CD4-positive, CD25-positive, alpha-beta regulatory T cell (primary cell): Measurements from ENCODE around the gene MUSTN1. TPM values are rescaled to one million over a fixed set of nuclear protein-coding genes. Genes with fewer than 3 reads are reported as not detected.

Experiments used
- ATAC-seq, 2 donors: fragments of 150-1000 bp; cut with Tn5 transposase; one replicate each; pipeline ENCODE4 v1.10.0; 2021; ENCODE audit warnings: low read depth in 2 of 2, moderate number of reproducible peaks in 2 of 2, moderate library complexity in 1 of 2
- DNase-seq, 3 donors: peaks; one replicate each; pipeline versions ENCODE4 v3.0.0 to v3.0.0-alpha.2; 2012 to 2022; ENCODE audit warnings: mixed read lengths in 1 of 3
- H3K27ac ChIP-seq: one replicate; pipeline ENCODE4 v1.7.0; 2013; ENCODE audit warnings: mild to moderate bottlenecking, low read length; ENCODE audit not compliant: insufficient read depth, poor library complexity, severe bottlenecking
- H3K27me3 ChIP-seq: one replicate; pipeline ENCODE4 v1.7.0; 2013; ENCODE audit warnings: low read length; ENCODE audit not compliant: control insufficient read depth, insufficient read depth
- H3K36me3 ChIP-seq: one replicate; pipeline ENCODE4 v1.7.0; 2013; ENCODE audit warnings: mild to moderate bottlenecking, low read length, moderate library complexity; ENCODE audit not compliant: control insufficient read depth, insufficient read depth
- H3K4me1 ChIP-seq: 2 replicates; pipeline ENCODE4 v1.7.0; 2013; ENCODE audit warnings: mild to moderate bottlenecking, low read length; ENCODE audit not compliant: insufficient read depth, control insufficient read depth, poor library complexity, severe bottlenecking
- H3K4me3 ChIP-seq: one replicate; pipeline ENCODE4 v1.7.0; 2013; ENCODE audit warnings: low read depth, mild to moderate bottlenecking, low read length, moderate library complexity
- H3K9me3 ChIP-seq, 2 experiments: 1 replicate in 1 of 2; 2 replicates in 1 of 2; pipeline ENCODE4 v1.7.0; 2013; ENCODE audit warnings: low read length in 2 of 2, mild to moderate bottlenecking in 1 of 2, moderate library complexity in 1 of 2; ENCODE audit not compliant: control insufficient read depth in 2 of 2
- H3K27ac Mint-ChIP-seq, 3 donors: one replicate each; pipeline ENCODE4 v1.8.0; 2020 to 2022; ENCODE audit warnings: mild to moderate bottlenecking in 3 of 3, mixed read lengths in 3 of 3, moderate library complexity in 2 of 3
- H3K27me3 Mint-ChIP-seq: one replicate; pipeline ENCODE4 v1.8.0; 2022; ENCODE audit warnings: mild to moderate bottlenecking, mixed read lengths
- H3K36me3 Mint-ChIP-seq: one replicate; pipeline ENCODE4 v1.8.0; 2020; ENCODE audit warnings: mixed read lengths
- H3K4me1 Mint-ChIP-seq, 4 donors: one replicate each; pipeline ENCODE4 v1.8.0; 2020 to 2022; ENCODE audit warnings: mixed read lengths in 4 of 4, mild to moderate bottlenecking in 1 of 4
- H3K4me3 Mint-ChIP-seq, 4 donors: one replicate each; pipeline ENCODE4 v1.8.0; 2020 to 2022; ENCODE audit warnings: mild to moderate bottlenecking in 4 of 4, mixed read lengths in 4 of 4, moderate library complexity in 3 of 4
- H3K9me3 Mint-ChIP-seq, 7 donors: one replicate each; pipeline ENCODE4 v1.8.0; 2020 to 2022; ENCODE audit warnings: mixed read lengths in 7 of 7, mild to moderate bottlenecking in 3 of 7, moderate library complexity in 2 of 7
- polyA plus RNA-seq, 4 donors: library from polyadenylated mRNA; unstranded; fragments of 300-500 nt; fragmentation: Illumina TruSeq; gene quantifications; one replicate each; pipeline ENCODE4 v1.2.3, GENCODE V29; 2021
- total RNA-seq: library from RNA; stranded (reverse); gene quantifications from one replicate; pipeline ENCODE4 v1.2.3, GENCODE V29; 2022

The MUSTN1 gene
- total and polyA plus RNA-seq, 5 donors from 2014 or later, result 1.2 to 13.8 TPM; not detected in 3

DNA sequence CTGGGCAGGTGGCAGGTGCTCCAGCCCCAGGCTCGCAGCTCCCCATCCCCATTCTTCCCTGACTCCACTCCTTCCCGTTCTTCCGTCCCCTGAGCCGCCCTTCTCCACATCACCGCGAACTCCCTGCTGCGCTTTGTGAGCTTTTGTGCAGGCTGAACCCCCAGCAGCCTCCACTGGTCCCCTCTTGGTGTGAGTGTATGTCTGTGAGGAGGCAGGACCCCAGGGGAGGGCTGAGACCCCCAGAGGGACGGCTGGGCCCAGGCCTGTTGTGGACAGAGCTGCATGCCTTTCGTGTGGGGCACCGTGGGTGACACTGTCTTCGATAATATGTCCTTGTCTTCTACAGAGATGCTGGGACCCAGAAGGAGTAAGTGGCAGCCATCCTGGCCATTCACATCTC lies 47.6 kb downstream of the MUSTN1 start:
- Histone ChIP-seq H3K9me3 (no peaks in the 10 kb centered on the region), H3K27ac (no peak overlapping the region), H3K4me1 (no peaks in the 10 kb centered on the region), H3K27me3 (no peaks in the 10 kb centered on the region), H3K36me3 (no peaks in the 10 kb centered on the region), H3K4me3 (no peak overlapping the region)
- Mint-ChIP-seq H3K4me1 (no peaks in the 10 kb centered on the region), H3K4me3 (no peak overlapping the region), H3K27me3 (peaks cover 4% of the 10 kb centered on the region), H3K27ac (peak overlapping the region in 1 of 3 donors; percentile 46), H3K36me3 (no peaks in the 10 kb centered on the region), H3K9me3 (no peaks in the 10 kb centered on the region)
- DNase-seq (no peak), ATAC-seq (no peak)

DNA sequence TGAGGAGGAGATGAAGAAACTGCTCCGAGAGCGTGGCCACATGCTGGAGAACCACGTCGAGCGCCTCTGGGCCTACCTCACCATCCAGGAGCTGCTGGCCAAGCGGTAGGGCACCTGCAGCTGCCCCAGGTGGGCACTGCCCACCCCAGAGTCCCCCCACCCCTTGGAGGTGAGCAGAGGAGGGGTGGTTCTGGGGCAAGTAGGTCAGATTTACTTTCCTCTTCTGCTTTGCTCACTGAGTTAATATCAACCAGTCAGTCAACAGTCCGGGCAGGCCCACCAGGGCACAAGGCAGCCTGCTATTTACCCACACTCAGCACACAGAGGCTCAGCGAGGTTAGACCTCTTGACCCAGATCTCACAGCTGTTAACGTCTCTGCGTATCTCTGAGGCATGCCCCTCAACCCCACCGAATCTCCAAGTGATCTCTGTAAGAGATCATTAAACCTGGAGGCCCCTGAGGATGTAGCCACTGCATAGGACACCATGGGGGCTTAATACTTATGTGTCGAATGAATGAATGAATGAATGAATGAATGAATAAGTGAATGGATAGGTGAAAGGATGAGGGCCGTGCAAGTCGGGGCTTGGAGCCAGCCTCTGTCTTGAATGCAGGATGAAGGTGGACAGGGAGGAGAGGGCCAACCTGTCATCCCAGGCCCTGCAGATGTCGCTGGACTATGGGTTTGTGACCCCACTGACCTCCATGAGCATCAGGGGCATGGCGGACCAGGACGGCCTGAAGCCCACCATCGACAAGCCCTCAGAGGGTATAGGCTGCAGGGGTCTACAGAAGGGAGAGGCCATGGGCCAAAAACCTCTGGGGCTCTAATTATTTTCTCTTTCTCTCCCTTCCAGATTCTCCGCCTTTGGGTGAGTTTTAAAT lies 48.2 kb downstream of the MUSTN1 start:
- ATAC-seq (no peak), DNase-seq (no peak)
- no peaks in the 10 kb centered on the region for H3K4me1 ChIP-seq
- H3K27me3 ChIP-seq, result peaks cover 4% of the 10 kb centered on the region
- peaks cover 5% of the 10 kb centered on the region for H3K27me3 Mint-ChIP-seq
- H3K9me3 ChIP-seq, result no peaks in the 10 kb centered on the region
- peak overlapping the region in 1 of 3 donors; percentile 46 for H3K27ac Mint-ChIP-seq
- no peak overlapping the region for H3K4me3 ChIP-seq
- H3K4me1 Mint-ChIP-seq, result no peaks in the 10 kb centered on the region
- no peaks in the 10 kb centered on the region for H3K36me3 ChIP-seq
- no peak overlapping the region for H3K4me3 Mint-ChIP-seq
- H3K36me3 Mint-ChIP-seq, result no peaks in the 10 kb centered on the region
- H3K27ac ChIP-seq, result no peak overlapping the region
- no peaks in the 10 kb centered on the region for H3K9me3 Mint-ChIP-seq

DNA sequence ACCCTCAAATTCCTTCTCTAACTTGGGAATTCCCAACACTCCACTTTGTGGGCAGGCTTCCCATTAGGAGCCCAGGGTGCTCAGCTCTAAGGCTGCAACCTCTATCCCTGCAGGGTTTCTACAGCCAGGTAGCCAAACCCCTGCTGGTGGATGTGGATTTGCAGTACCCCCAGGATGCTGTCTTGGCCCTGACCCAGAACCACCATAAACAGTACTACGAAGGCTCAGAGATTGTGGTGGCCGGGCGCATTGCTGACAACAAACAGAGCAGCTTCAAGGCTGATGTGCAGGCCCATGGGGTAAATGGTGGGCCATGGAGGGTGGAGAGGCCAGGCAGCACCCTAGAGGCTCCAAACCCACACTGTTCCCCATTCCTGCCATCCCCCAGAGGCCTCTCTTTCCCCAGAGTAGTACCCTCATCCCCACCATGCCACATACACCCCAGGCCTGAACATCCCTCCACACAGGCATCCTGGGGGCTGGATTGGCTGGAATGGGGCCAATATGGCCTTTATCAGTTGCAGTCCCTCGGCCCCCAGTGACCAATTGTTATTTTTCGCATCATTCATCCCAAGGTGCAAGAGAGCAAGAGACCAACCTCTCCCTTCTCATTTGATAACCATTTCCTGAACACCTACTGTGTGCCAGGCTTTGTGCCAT lies 49.8 kb downstream of the MUSTN1 start:
- no peak overlapping the region for H3K4me3 ChIP-seq

DNA sequence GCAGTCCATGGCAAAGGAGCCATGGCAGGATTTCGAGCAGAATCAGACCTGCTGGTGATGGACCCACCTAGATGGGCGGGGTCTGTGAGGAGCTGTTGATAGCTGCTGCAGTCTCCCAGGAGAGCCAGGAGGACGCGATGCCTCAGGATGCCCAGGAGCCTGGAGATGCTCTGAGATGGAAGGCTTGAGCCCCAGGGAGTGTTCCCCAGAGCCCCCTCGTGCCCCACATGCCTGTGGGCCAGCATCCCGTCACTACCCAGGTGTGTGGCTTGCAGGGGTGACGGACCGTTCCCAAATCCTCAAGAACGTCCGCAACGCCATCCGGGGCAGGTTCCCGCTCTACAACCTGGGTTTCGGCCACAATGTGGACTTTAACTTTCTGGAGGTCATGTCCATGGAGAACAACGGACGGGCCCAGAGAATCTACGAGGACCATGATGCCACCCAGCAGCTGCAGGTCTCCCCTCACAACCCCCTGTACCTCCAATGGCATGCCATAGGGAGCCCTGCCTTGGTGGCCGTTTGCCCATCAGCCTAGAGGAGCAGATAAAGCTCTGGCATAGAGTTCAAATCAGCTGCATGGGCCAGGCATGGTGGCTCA lies 50.7 kb downstream of the MUSTN1 start:
- no peaks in the 10 kb centered on the region for H3K4me1 Mint-ChIP-seq
- DNase-seq, result no peak

More for the DNA sequence above, 49.8 kb downstream of the MUSTN1 start:
- Mint-ChIP-seq H3K4me3 (no peak overlapping the region), H3K9me3 (no peaks in the 10 kb centered on the region), H3K27ac (peak overlapping the region in 1 of 3 donors; percentile 71), H3K27me3 (peaks cover 5% of the 10 kb centered on the region), H3K4me1 (no peaks in the 10 kb centered on the region), H3K36me3 (no peaks in the 10 kb centered on the region)
- DNase-seq, result no peak
- Histone ChIP-seq H3K4me1 (no peaks in the 10 kb centered on the region), H3K27me3 (peaks cover 4% of the 10 kb centered on the region), H3K9me3 (no peaks in the 10 kb centered on the region), H3K27ac (no peak overlapping the region), H3K36me3 (no peaks in the 10 kb centered on the region)
- no peak for ATAC-seq

DNA sequence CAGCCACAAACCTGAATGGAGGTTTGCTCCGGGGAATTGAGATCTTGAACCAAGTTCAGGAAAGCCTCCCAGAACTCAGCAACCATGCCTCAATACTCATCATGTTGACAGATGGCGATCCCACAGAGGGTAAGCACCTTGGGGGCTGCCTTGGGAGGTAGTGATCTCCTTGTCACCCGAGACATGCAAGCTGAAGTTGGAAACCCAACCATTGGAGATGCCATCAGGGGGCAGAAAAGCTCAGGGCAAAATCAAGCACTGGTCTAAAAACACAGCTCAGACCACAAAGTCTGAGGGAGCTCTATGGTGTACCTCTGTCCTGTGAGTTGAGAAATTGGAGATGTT lies 51.6 kb downstream of the MUSTN1 start:
- Mint-ChIP-seq H3K27ac (no peak overlapping the region), H3K36me3 (no peaks in the 10 kb centered on the region), H3K4me3 (no peak overlapping the region), H3K9me3 (no peaks in the 10 kb centered on the region), H3K4me1 (no peaks in the 10 kb centered on the region), H3K27me3 (peaks cover 15% of the 10 kb centered on the region)
- ATAC-seq, result no peak
- H3K27ac ChIP-seq, result no peak overlapping the region
- H3K27me3 ChIP-seq, result peaks cover 4% of the 10 kb centered on the region
- no peaks in the 10 kb centered on the region for H3K4me1 ChIP-seq
- DNase-seq, result no peak
- H3K36me3 ChIP-seq, result no peaks in the 10 kb centered on the region
- no peaks in the 10 kb centered on the region for H3K9me3 ChIP-seq
- H3K4me3 ChIP-seq, result no peak overlapping the region

More for the DNA sequence above, 50.7 kb downstream of the MUSTN1 start:
- no peak for ATAC-seq
- Mint-ChIP-seq H3K27ac (no peak overlapping the region), H3K36me3 (no peaks in the 10 kb centered on the region), H3K27me3 (peaks cover 10% of the 10 kb centered on the region), H3K4me3 (no peak overlapping the region), H3K9me3 (no peaks in the 10 kb centered on the region)
- H3K27ac ChIP-seq, result no peak overlapping the region
- no peaks in the 10 kb centered on the region for H3K9me3 ChIP-seq
- H3K27me3 ChIP-seq, result peaks cover 4% of the 10 kb centered on the region
- H3K36me3 ChIP-seq, result no peaks in the 10 kb centered on the region
- H3K4me3 ChIP-seq, result no peak overlapping the region
- H3K4me1 ChIP-seq, result no peaks in the 10 kb centered on the region

Other genes starting within 250 kb of the MUSTN1 start
- 58.7 TPM for gene PBRM1, start 149.1 kb downstream of the MUSTN1 start, total RNA-seq
- 10 to 100 TPM; 59.4 to 73.4 (median 67.9) TPM for gene PBRM1, start 149.1 kb downstream of the MUSTN1 start, polyA plus RNA-seq
- gene GNL3, start 149.0 kb downstream of the MUSTN1 start, total RNA-seq, result 75.7 TPM
- gene GNL3, start 149.0 kb downstream of the MUSTN1 start, polyA plus RNA-seq, result 10 to 100 TPM; 42.4 to 61.5 (median 51.8) TPM
- 26.6 TPM for gene GLT8D1, start 129.2 kb downstream of the MUSTN1 start, total RNA-seq
- 10 to 100 TPM; 61.9 to 73.4 (median 68.1) TPM for gene GLT8D1, start 129.2 kb downstream of the MUSTN1 start, polyA plus RNA-seq
- 57.6 TPM for gene SPCS1, start 128.9 kb downstream of the MUSTN1 start, total RNA-seq
- 100 to 1,000 TPM; 304 to 318 (median 312) TPM for gene SPCS1, start 128.9 kb downstream of the MUSTN1 start, polyA plus RNA-seq
- 13.9 TPM for gene NEK4, start 64.1 kb downstream of the MUSTN1 start, total RNA-seq
- gene NEK4, start 64.1 kb downstream of the MUSTN1 start, polyA plus RNA-seq, result 1 to 10 TPM; 6.3 to 8.5 (median 7.2) TPM
- gene ITIH1, start 57.4 kb downstream of the MUSTN1 start, total RNA-seq, result not detected
- not detected for gene ITIH1, start 57.4 kb downstream of the MUSTN1 start, polyA plus RNA-seq
- gene ITIH3, start 40.2 kb downstream of the MUSTN1 start, total RNA-seq, result not detected
- 1 to 10 TPM in 1 of 4 donors, under 1 TPM in 1, not detected in 2; 0.63 to 1.5 TPM for gene ITIH3, start 40.2 kb downstream of the MUSTN1 start, polyA plus RNA-seq
- 71.1 TPM for gene ITIH4, start 4.3 kb downstream of the MUSTN1 start, total RNA-seq
- 1 to 10 TPM in 3 of 4 donors, not detected in 1; 1.1 to 2.0 (median 2.0) TPM for gene ITIH4, start 4.3 kb downstream of the MUSTN1 start, polyA plus RNA-seq
- gene STIMATE, start 62.5 kb upstream of the MUSTN1 start, total RNA-seq, result 87.7 TPM
- 10 to 100 TPM; 10.7 to 15.5 (median 12.4) TPM for gene STIMATE, start 62.5 kb upstream of the MUSTN1 start, polyA plus RNA-seq
- 31.4 TPM for gene SFMBT1, start 211.1 kb upstream of the MUSTN1 start, total RNA-seq
- 10 to 100 TPM; 13.1 to 19.8 (median 15.6) TPM for gene SFMBT1, start 211.1 kb upstream of the MUSTN1 start, polyA plus RNA-seq